ENCODE measurements around the gene XRCC4. TPM values are rescaled to one million over a fixed set of nuclear protein-coding genes. Genes with fewer than 3 reads are reported as not detected.

XRCC4 gene
- polyA plus RNA-seq, 4 donors: 9.1 to 12.4 (median 10.8) TPM

Other genes starting within 250 kb of the XRCC4 start
- gene TMEM167A, start 153 bp upstream of the XRCC4 start, polyA plus RNA-seq: 10 to 100 TPM; 35.9 to 65.8 (median 44.2) TPM

Data from small intestine (tissue), 4 donors.